Left lung (tissue), 10 donors: Measurements from ENCODE around the gene EPHB2. TPM values are rescaled to one million over a fixed set of nuclear protein-coding genes. Genes with fewer than 3 reads are reported as not detected.

Experiments used
- ATAC-seq: fragments of 200-7000 bp; cut with Tn5 transposase; one replicate; pipeline ENCODE4 v1.9.1; 2020; ENCODE audit warnings: moderate library complexity
- DNase-seq, 4 donors: peaks; one replicate each; pipeline ENCODE4 v3.0.0-alpha.2; 2013 to 2020
- H3K27ac ChIP-seq, 2 donors: fragments of 200-600 bp; sonication (generic) in 1 of 2; one replicate each; pipeline versions ENCODE4 v1.5.0 to v1.8.0; 2020 to 2021
- H3K27me3 ChIP-seq, 2 donors: fragments of 200-600 bp; sonication (generic) in 1 of 2; one replicate each; pipeline versions ENCODE4 v1.5.0 to v1.8.0; 2020 to 2021
- H3K36me3 ChIP-seq, 2 donors: fragments of 200-600 bp; sonication (generic) in 1 of 2; one replicate each; pipeline versions ENCODE4 v1.5.0 to v1.8.0; 2020 to 2021
- H3K4me1 ChIP-seq, 2 donors: fragments of 200-600 bp; one replicate each; pipeline ENCODE4 v1.8.0; 2021
- H3K4me3 ChIP-seq, 2 donors: fragments of 200-600 bp; sonication (generic) in 1 of 2; one replicate each; pipeline versions ENCODE4 v1.5.0 to v1.8.0; 2020 to 2021; ENCODE audit warnings: mild to moderate bottlenecking in 1 of 2
- H3K9me3 ChIP-seq, 2 donors: fragments of 200-600 bp; sonication (generic) in 1 of 2; one replicate each; pipeline versions ENCODE4 v1.5.0 to v1.8.0; 2020 to 2021
- intact Hi-C, 2 donors: fragments of 100-400 bp; cut with DNase I; formaldehyde crosslinking; loops; one replicate each; pipeline versions ENCODE4 v1.11.2 to v1.14.2; 2022
- polyA plus RNA-seq, 6 donors: library from polyadenylated mRNA; unstranded; fragments of 120-200 nt; gene quantifications; one replicate each; pipeline ENCODE4 v1.2.1, GENCODE V29; 2013; ENCODE audit not compliant: insufficient read length in 6 of 6
- total RNA-seq, 2 donors: library from RNA; stranded (reverse); fragmentation: NEBNext Ultra II Directional; extraction: Animal tissue kit (Norgen Biotek cat#: 25700); gene quantifications; one replicate each; pipeline ENCODE4 v1.2.1, GENCODE V29; 2021
- TF ChIP-seq, protein P1 (sequence below), 2 donors: fragments of 200-600 bp; sonication (generic) in 1 of 2; IDR thresholded peaks; one replicate each; pipeline versions ENCODE4 v1.5.0 to v1.8.0; 2021; ENCODE audit warnings: antibody characterized with exemption in 2 of 2
- donor health status: DM: no; HTN: yes; CAD: no.
- donor health status: DM: no; HTN: no; CAD: no.

Gene EPHB2
- total and polyA plus RNA-seq, 8 donors = 11.3 to 21.0 (median 17.2) TPM

DNA sequence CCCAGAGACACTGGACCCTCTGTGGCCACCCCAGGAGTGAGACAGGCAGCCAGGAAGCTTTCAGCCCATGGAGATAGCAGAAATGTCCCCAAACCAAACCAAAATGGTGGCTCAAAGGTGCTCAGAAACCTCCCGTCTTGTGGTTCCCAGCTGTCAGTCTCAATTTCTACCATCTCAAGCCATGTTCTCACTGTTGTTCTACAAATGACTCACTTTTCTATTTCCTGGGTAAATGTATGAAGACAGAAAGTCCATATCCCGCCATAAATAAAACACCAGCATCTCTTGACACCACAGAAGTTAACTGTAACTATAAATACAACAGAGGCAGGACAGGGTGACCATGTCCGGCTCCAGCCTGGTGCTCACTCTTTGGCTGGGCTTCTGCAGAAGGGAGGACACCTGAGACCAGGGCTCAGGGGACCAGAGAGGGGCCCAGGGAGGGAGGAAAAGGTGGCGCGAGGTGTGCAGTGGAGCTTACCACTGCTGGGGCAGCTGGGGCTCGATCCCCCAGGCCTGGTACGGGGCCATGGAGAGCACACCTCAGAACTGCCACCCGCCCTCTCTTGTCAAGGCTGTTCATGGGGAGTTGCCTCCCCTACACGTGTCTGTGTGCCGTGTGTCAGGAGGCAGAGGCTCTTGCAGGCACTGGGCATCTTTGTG, 43.6 kb downstream of the EPHB2 start:
- H3K4me3 ChIP-seq = no peak overlapping the region
- H3K27me3 ChIP-seq = peaks cover 0 to 9% of the 10 kb centered on the region in 2 donors
- ATAC-seq (no peak), DNase-seq (no peak)
- TF ChIP-seq, protein P1, sequence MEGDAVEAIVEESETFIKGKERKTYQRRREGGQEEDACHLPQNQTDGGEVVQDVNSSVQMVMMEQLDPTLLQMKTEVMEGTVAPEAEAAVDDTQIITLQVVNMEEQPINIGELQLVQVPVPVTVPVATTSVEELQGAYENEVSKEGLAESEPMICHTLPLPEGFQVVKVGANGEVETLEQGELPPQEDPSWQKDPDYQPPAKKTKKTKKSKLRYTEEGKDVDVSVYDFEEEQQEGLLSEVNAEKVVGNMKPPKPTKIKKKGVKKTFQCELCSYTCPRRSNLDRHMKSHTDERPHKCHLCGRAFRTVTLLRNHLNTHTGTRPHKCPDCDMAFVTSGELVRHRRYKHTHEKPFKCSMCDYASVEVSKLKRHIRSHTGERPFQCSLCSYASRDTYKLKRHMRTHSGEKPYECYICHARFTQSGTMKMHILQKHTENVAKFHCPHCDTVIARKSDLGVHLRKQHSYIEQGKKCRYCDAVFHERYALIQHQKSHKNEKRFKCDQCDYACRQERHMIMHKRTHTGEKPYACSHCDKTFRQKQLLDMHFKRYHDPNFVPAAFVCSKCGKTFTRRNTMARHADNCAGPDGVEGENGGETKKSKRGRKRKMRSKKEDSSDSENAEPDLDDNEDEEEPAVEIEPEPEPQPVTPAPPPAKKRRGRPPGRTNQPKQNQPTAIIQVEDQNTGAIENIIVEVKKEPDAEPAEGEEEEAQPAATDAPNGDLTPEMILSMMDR (IDR thresholded peaks at IDR 0.05) = no peak
- intact Hi-C loops = no loop called here
- H3K27ac ChIP-seq = no peak overlapping the region
- peaks cover 19 to 22% of the 10 kb centered on the region in 2 donors for H3K4me1 ChIP-seq
- H3K9me3 ChIP-seq = no peaks in the 10 kb centered on the region
- H3K36me3 ChIP-seq = no peaks in the 10 kb centered on the region

DNA sequence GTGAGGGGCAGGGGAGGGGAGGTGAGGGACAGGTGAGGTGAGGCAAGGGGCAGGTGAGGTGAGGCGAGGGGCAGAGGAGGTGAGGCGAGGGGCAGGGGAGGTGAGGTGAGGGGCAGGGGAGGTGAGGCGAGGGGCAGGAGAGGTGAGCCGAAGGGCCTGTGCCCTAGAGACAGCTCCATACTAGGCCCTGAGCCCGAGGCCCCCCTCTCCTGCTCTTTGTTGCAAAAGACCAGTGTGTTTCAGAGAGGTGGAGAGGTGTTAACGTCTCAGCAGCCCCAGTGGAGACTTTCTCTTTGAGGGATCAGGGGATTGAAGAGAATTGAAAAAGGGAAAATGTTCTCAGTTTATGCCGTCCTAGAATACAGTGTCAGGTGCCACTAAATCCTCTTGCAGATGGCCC, 44.2 kb downstream of the EPHB2 start:
- H3K9me3 ChIP-seq = no peaks in the 10 kb centered on the region
- H3K36me3 ChIP-seq = no peaks in the 10 kb centered on the region
- H3K27ac ChIP-seq = no peak overlapping the region
- DNase-seq (no peak), ATAC-seq (no peak)
- H3K4me1 ChIP-seq = peaks cover 17 to 18% of the 10 kb centered on the region in 2 donors
- no peak overlapping the region for H3K4me3 ChIP-seq
- peaks cover 0 to 9% of the 10 kb centered on the region in 2 donors for H3K27me3 ChIP-seq
- TF ChIP-seq, protein P1 (IDR thresholded peaks at IDR 0.05) = no peak
- intact Hi-C loops = no loop called here

DNA sequence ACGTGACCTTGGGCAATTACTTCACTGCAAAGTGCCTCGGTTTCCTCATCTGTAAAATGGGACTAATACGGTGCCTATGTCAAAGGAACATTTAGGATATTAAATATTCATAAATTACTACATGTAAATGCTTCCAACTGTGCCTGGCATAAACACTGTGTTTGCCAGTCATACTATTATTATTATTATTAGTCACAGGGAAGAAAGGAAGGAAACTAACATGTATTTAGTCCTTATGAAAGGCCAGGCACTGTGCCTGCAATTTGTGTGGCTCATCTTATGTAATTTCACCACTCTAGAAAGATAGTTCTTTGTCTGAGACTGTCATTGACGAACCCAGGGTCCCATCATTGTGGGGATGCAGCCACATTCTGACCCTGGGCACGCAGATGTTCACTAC, 45.0 kb downstream of the EPHB2 start:
- no peak for ATAC-seq
- no peak for DNase-seq
- H3K27ac ChIP-seq = no peak overlapping the region
- intact Hi-C loops = no loop called here
- no peaks in the 10 kb centered on the region for H3K36me3 ChIP-seq
- no peaks in the 10 kb centered on the region for H3K9me3 ChIP-seq
- TF ChIP-seq, protein P1 (IDR thresholded peaks at IDR 0.05) = no peak
- peaks cover 8 to 9% of the 10 kb centered on the region in 2 donors for H3K4me1 ChIP-seq
- H3K4me3 ChIP-seq = no peak overlapping the region
- H3K27me3 ChIP-seq = peaks cover 0 to 9% of the 10 kb centered on the region in 2 donors

DNA sequence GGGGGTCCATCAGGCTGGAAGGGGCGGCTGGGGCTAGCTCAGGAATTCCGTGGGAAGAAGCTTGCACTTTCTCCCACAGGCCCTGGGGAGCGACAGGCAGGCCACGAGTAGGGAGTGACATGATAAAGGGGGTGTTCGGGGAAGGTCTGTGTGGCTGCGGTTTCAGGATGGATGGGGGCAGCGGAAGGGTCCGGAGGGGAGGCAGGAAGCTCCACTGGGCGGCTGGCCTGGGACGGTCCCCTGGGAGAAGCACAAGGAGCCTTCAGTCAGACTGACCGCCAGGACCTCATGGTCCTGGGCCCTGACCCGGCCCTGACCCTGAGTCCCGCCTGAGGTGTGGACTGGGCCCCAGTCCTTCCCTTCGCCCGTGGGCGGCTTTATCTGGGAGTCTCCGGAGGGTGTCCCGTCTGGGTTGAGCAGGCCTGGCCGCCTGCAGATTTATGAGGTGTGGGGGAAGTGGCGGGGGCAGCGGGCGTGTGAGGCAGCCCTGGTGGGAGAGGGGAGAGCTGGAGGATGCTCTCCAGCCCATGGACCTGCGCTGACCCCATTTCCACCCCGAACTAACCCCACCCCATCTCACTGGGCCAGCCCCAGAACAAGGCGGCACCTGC, 45.6 kb downstream of the EPHB2 start:
- Histone ChIP-seq H3K36me3 (no peaks in the 10 kb centered on the region), H3K27ac (no peak overlapping the region), H3K27me3 (peaks cover 0 to 9% of the 10 kb centered on the region in 2 donors), H3K4me3 (no peak overlapping the region), H3K9me3 (no peaks in the 10 kb centered on the region), H3K4me1 (peaks cover 3 to 4% of the 10 kb centered on the region in 2 donors)
- ATAC-seq (no peak), DNase-seq (no peak)
- TF ChIP-seq, protein P1 (IDR thresholded peaks at IDR 0.05) = no peak
- intact Hi-C loops = no loop called here

DNA sequence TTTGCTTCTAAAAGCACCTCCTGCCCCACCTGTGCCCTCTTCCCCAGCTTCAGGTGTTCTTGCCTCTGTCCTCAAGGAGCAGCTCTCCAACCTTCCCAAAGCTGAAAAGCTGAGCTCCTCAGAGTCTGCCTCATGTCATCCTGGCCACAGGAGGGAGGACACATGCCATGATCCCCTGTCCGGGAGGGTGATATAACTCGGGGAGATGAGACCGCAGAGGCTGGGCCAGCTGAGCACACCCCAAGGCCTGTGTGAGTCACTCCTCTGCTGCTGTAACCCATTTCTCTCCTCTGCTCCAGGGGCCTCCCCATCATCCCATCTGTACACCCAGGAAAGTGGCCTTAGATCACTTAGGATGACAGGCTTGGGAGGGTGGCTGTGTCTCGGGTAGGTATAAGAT, 49.8 kb downstream of the EPHB2 start:
- ATAC-seq = no peak
- TF ChIP-seq, protein P1 (IDR thresholded peaks at IDR 0.05) = no peak
- H3K4me1 ChIP-seq = no peaks in the 10 kb centered on the region
- intact Hi-C loops = no loop called here
- no peak overlapping the region for H3K4me3 ChIP-seq
- H3K36me3 ChIP-seq = no peaks in the 10 kb centered on the region
- H3K27me3 ChIP-seq = no peaks in the 10 kb centered on the region
- no peak for DNase-seq
- no peaks in the 10 kb centered on the region for H3K9me3 ChIP-seq
- no peak overlapping the region for H3K27ac ChIP-seq
